Activated effector memory CD4-positive, alpha-beta T cell treated with Interleukin-2 at 50 U/mL for 16 hours (primary cell): ENCODE data around the gene FOXA2.
"Not testable (repeated sequence)": the region's sequence is repeated elsewhere in the genome, so short reads cannot be mapped to it uniquely, and the experiment has no call there.

ENCODE experiments used
- DNase-seq: peaks from one replicate; pipeline ENCODE4 v3.0.0-alpha.2; 2020

FOXA2 gene

GRCh38 chr20:22584522-22584921 is at the start of gene FOXA2:
FOXA2 (minus strand) TSS chr20:22584572; CDS start chr20:22584278, 294 bp downstream.
- no peak for DNase-seq

- no peak for DNase-seq
Measured at GRCh38 chr20:22630701-22631100, 46.3 kb upstream of the FOXA2 start.

- no peak for DNase-seq
Measured at GRCh38 chr20:22629927-22630326, 45.6 kb upstream of the FOXA2 start.

- DNase-seq: no peak
Measured at GRCh38 chr20:22629447-22629846, 45.1 kb upstream of the FOXA2 start.

GRCh38 chr20:22626496-22626895 is 42.1 kb upstream of the FOXA2 start:
- no peak for DNase-seq

- no peak for DNase-seq
Measured at GRCh38 chr20:22623211-22623610, 38.8 kb upstream of the FOXA2 start.

- no peak for DNase-seq
Measured at GRCh38 chr20:22620342-22620741, 36.0 kb upstream of the FOXA2 start.

- no peak for DNase-seq
Measured at GRCh38 chr20:22619806-22620205, 35.4 kb upstream of the FOXA2 start.

GRCh38 chr20:22619272-22619671 is 34.9 kb upstream of the FOXA2 start:
- DNase-seq: no peak

GRCh38 chr20:22617160-22617559 is 32.8 kb upstream of the FOXA2 start:
- DNase-seq: no peak

- DNase-seq: no peak
Measured at GRCh38 chr20:22616551-22616950, 32.2 kb upstream of the FOXA2 start.

GRCh38 chr20:22615425-22615824 is 31.1 kb upstream of the FOXA2 start:
- DNase-seq: no peak

GRCh38 chr20:22611636-22612035 is 27.3 kb upstream of the FOXA2 start:
- DNase-seq: no peak

GRCh38 chr20:22607695-22608094 is 23.3 kb upstream of the FOXA2 start:
- DNase-seq: no peak

- DNase-seq: no peak
Measured at GRCh38 chr20:22604815-22605214, 20.4 kb upstream of the FOXA2 start.

- DNase-seq: no peak
Measured at GRCh38 chr20:22601361-22602141, 17.2 kb upstream of the FOXA2 start.

- not testable (repeated sequence) for DNase-seq
Measured at GRCh38 chr20:22599258-22599657, 14.9 kb upstream of the FOXA2 start.

- DNase-seq: no peak
Measured at GRCh38 chr20:22597303-22597702, 12.9 kb upstream of the FOXA2 start.

GRCh38 chr20:22590662-22591061 is 6.3 kb upstream of the FOXA2 start:
- DNase-seq: no peak

GRCh38 chr20:22586645-22587310 is 2.4 kb upstream of the FOXA2 start:
- no peak for DNase-seq

- DNase-seq: no peak
Measured at GRCh38 chr20:22585786-22586493, 1.6 kb upstream of the FOXA2 start.

- no peak for DNase-seq
Measured at GRCh38 chr20:22584922-22585785, 782 bp upstream of the FOXA2 start.
